Muscle of arm (tissue), 12 donors: ENCODE data around the gene CNTN4. TPM values are rescaled to one million over a fixed set of nuclear protein-coding genes. Genes with fewer than 3 reads are reported as not detected.
"Not testable (repeated sequence)": the region's sequence is repeated elsewhere in the genome, so short reads cannot be mapped to it uniquely, and the experiment has no call there.

Experiments
- DNase-seq: peaks from one replicate; pipeline ENCODE4 v3.0.0-alpha.2; 2013
- polyA plus RNA-seq, 12 donors: library from polyadenylated mRNA; unstranded; fragments of 120-200 nt; gene quantifications; one replicate each; pipeline ENCODE4 v1.2.1, GENCODE V29; 2013; ENCODE audit not compliant: insufficient read length in 12 of 12

Gene CNTN4
- polyA plus RNA-seq, 12 donors, result 5.9 to 32.9 (median 7.9) TPM; not detected in 1

DNA sequence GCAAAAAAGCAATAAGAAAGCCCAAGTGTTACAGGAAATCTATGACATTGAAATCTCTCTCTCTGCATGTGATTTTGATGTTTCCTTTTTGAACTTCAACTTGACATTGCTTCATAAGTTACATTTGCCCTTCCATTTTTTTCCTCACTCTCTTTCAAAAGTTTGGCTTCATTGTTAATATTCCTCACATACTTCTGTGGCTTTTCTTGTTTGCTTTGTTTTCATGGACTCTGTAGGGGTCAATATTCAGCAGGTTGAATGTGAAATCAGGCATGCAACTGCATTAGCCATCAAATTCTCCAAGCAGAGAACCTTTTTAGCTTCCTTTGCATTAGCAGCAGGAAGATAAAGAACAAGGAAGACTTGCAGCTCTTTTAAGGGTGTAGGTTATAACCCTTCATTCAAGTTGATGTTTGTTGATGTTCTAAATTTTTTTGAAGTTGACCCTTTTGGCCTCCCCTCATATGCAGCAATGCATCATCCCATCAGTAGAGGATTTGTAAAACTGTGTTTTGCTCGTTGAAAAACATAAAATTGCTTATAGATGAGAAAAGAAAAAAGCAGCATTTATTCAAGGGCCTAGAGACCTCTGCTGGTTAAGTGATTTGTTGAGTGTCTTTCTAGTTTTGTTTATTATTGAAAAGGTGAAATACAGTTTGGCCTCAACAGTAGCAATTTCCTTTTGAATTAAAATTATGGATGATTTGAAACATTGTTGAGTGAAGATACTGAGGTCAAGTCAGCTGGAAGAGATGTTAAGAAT, 800.1 kb downstream of the CNTN4 start:
- no peak for DNase-seq

DNA sequence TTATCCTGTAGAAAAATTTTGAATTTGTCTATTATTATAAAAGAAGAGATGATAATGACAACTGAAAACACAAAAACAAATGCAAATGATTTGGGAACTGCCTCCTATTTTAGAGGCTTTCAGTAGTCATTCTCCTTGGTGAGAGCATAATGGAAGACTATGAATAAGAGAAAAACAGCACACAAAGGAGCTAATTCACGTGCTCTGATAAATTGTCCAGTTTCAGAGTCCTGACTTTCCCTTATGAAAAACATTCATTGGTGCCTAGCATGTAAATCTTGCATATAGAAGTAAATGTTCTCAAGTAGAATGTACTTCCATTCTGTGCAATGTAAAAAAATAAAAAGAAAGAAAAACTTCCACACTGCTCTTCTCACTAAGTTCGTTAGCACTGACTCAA, 805.4 kb downstream of the CNTN4 start:
- DNase-seq, result no peak

DNA sequence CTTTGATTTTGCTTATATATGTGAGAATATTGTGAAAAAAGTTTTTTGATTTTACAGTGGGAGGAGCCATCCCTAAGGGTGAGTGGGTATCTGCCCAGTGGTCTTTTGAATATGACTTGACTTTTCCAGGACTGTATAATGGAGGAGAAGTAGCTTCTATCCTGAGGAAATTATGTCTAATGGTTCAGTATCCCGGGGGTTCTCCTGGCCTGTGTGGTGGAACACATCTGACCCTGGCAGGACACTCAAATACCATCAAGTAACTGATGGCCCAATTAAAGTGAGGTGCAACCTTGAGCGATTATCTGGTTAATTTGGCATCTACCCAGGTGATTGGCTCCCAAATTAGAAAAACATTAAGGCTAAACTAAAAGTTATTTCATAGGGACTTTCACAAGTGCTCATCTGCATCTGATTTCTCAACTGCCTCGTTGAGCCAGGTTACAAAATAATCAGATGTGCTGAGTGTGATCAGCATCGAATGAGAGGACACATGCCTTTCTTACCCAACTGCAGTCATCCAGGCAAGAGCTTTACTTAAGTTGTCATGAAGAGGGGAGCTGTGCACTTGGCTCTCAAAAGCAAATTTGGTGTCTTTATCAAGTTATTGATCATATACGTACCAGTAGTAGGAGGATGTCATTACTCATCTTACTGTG, 810.2 kb downstream of the CNTN4 start:
- DNase-seq, result no peak

DNA sequence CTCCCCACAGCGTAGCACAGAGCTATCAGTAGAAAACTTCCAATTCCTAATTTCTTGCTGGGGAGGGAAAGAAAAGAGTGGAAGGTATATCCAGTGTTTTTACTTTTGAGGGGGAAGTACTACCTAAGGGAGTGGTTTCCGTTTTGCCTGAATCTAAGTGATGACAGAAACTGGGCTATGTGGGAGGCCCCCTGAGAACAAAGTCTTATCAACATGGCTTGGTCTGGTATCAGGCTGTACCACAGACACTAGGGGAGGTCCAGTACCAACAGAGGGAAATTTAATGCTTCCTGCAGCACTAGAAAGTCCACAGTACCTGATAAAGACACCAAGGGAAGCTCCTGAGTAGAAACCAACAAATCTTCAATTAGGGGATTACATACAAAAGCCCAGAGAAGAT, 812.3 kb downstream of the CNTN4 start:
- DNase-seq, result no peak

DNA sequence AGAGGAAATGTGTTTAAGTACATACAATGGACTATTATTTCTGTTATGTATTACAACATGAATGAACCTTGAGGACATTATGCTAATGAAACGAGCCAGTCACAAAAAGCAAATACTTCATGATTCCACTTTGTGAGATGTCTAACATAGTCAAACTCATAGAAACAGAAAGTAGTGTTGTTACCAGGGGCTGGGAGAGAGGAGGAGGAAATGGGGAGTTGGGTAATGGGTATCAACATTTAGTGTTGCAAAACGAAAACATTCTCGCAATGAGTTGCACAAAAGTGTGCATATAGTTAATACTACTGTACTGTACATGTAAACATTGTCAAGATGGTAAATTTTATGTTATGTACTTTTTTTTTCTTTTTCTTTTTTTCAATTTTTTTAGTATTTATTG, 817.2 kb downstream of the CNTN4 start:
- no peak for DNase-seq

DNA sequence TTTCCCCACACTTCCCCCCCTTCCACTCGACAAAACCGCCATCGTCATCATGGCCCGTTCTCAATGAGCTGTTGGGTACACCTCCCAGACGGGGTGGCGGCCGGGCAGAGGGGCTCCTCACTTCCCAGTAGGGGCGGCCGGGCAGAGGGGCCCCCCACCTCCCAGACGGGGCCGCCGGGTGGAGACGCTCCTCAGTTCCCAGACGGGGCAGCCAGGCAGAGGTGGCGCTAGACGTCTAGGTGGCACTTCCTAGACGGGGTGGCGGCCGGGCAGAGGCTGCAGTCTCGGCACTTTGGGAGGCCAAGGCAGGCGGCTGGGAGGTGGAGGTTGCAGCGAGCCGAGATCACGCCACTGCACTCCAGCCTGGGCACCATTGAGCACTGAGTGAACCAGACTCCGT, 818.0 kb downstream of the CNTN4 start:
- DNase-seq, result not testable (repeated sequence)

DNA sequence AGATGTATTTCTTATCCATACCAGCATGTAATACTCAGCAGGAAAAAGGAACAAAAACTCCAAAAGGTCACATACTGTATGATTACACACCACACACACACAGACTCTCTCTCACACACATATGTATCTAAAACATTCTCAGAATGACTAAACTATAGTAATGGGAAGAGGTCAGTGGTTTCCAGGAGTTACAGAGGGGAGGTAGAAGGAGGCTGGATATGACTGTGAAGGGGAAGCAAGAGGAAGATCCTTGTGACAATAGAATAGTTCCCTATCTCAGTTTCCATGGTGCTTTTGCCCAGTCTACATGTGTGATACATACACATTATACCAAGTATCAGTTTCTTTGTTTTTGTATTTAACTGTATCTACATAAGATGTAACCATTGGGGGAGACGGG, 821.4 kb downstream of the CNTN4 start:
- DNase-seq, result no peak

DNA sequence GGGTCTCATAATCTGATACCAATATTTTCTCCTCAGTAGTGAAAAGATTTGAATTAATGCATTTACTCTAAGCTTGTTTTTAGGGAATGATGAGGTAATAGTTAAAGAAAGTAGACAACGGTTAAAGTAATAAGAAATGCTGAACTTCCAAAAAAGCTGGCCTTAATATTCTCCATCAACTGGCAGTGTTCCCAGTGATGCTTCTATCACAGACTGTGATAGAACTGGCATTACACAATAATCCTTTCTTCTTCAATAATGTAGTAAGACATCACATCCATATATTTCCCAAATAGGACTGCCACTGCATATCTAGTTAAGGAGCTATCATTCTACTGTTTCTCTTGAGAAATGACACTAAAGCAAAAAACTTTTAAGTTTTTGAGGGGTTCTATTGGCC, 822.8 kb downstream of the CNTN4 start:
- no peak for DNase-seq

DNA sequence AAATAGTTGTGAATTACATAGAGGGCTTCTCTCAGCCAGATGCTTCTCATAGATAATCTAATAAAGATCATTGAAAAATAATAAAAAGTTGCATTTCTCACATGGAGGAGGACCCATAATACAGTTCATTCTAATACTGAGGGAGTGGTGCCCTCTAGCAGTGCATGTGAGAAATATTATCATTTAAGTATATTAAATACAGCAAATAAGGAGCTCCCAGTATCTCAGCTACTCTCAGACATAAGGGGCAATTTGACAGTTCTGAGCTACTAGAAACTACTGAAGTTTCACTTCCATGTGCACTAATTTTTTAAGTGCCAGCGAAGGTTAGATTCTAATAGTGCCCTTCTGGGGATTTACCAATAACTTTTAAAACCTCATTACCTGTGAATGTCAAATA, 823.2 kb downstream of the CNTN4 start:
- DNase-seq, result peak; percentile 41

DNA sequence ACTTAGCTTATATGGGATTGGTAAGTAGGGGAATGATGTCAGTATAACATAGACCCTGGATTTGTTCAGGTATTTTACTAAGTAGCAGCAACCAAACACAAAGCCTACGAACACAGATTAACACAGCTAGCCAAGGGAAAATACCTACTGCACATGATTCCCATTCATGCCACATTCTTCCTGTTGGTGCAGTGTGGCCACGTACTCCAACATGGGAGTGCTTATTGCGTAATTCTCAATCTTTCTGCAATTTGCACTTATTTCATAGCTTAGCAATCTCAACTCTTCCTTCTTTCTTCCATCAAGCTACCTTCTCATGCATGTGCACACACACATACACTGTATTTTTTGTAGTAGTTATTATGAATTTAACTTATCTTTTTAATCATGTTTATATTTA, 824.7 kb downstream of the CNTN4 start:
- DNase-seq, result no peak

DNA sequence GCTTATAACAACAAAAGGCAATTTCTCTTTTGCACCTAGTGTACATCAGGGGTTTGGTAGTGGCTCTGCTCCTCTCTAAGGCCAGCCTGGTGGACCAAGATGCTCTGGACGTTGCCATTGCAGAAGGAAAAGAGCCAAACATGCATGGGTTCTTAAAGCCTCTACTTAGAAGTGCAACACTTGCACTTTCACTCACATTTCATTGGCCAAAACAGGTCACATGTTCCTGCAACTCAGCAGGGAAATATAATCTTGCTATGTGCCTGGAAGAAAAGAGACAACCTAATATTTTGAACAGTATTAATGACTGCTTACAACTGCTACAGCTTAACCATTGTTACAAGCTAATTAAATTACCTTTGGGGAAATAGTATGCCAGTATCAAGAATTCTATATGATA, 828.6 kb downstream of the CNTN4 start:
- no peak for DNase-seq

DNA sequence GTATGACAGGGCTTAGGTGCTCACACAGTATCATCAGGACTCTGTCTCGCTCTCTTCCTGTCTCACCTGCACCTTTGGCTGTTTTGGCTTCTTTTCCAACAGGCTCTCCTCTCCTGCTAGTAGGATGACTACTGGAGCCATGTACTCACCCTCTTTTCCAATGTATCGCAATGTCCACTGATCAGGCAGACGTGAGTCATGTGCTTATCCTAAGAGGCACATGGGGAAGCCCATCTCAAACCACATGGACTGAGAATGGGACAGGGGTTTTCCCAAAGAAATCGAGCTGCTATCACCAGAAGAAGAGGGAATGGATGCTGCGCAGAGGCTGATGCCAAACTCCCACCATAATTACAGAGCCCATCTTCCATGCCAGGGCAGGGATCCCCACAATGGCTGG, 830.9 kb downstream of the CNTN4 start:
- no peak for DNase-seq

DNA sequence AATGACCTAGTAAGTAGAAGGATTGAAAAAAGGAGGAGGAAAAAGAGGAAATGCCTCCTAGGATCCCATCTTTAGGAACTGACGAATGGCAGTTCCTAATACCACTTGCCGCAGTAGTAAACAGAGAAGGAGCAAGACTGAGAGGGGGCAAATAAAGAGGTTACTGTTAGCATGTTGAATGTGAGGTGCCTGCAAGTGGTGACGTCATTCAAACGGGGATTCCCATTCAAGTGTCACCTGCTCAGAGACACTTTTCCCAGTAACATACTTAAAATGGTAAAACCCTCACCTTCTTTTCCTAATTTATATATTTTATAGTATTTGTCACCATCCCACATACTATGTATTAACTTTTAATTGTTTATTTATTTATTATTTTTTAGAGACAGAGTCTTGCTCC, 832.6 kb downstream of the CNTN4 start:
- DNase-seq, result no peak

DNA sequence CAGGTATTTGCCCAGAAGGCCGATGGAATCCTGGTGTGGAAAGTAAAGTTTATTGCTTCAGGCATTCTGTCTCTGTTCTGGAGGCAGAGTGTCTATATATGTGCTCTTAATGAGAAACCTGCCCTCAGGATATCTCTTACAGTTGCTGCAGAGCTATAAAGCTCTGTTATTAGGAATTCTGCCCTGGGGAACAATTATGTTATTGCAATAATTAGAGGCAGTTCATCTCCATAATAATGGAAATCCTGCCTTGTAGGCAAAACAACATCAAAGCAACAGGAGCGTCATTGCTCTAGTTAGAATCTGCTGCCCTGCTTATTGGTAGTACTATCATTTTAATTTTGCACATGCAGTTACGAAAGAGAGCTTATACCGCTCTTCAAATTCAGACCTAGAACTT, 835.9 kb downstream of the CNTN4 start:
- DNase-seq, result no peak

DNA sequence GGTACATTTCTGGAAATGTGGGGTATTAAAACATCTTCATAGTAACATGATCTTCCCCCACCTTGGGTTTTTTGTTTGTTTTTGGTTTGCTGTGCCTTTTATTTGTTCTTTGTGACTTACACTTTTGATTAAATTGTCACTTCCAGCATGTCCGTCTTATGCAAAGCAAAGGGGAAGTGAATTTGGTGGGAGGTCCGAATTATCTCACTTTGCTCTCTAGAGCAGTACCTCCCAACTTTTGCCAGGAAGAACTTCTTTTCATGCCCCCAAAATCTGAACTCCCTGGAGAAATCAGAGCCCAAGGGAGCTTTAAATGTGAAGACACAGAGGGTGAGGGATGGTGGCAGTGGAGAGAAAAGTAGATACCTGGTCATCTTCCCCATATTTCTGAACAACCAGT, 838.4 kb downstream of the CNTN4 start:
- DNase-seq, result no peak

DNA sequence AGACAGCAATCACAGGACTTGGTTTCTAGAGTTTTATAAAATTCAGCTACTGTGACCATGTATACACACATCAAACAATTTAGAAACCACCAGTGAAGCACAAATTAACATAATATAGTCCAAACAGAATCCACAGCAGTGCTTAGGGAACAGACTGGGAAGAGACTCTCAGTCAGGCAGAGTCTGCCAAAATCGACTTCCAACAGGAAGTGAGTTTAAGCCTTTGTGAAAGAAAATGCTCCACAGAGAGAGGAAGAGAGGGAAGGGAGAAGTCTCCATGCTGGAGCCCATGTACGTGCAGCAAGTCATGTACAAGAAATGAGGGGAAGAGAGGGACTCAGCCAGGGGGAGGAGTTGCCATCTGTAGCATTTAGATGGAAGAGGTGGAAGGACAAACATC, 838.9 kb downstream of the CNTN4 start:
- DNase-seq, result peak; percentile 58

DNA sequence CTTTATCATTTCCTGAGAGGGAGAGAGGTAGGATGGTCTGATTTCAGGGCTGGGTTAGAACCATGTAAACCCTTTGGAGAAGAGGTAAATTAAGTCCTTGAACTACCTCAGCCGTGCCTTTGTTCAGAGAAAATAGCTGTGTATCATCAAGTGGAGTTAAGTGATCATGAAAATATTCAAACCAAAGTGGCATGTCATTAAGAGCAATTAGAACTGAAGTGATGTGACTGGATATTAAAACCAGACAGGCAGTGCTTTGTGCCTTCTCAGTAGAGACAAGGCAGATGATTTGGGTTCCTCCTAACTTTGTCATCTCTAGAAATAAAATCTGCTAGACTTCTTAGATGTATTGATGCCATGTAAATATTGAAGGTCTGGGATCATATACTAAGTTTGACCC, 840.0 kb downstream of the CNTN4 start:
- DNase-seq, result no peak

DNA sequence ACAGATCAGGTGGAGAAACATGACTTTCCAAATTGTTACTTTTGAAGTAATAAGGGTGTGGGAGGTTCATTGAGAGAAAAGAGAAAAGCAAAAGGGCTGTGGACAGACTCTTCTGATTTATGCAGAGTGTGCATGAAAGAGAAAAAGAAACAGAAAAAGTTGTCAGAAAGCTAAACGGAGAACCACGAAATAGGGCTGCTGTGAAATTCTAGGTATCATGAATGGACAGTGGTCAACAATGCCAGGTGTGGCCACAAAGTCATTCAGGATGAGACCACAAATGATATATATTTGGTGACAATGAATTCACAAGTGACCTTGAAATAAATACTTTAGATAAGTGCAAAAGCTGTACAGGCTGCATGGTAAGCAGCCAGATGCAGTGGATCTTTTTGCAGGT, 841.4 kb downstream of the CNTN4 start:
- no peak for DNase-seq

DNA sequence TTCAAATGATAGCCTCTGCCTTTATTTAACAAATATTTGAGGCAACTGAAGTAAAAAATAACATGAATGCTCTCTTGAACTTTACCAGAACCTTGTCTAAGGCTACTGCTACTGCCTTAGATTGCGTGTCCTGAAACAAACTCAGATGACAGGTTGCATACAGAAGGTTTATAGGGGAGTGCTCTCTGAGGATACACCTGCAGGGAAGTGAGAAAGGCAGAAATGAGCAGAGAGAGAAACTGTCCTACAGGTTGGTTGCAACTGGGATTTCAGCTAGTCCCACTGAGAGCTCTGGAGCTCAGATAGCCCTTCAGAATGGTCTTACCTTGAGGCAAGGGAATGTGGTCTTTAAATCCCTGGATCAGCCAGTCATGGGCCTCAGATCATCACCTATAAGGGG, 846.0 kb downstream of the CNTN4 start:
- no peak for DNase-seq

DNA sequence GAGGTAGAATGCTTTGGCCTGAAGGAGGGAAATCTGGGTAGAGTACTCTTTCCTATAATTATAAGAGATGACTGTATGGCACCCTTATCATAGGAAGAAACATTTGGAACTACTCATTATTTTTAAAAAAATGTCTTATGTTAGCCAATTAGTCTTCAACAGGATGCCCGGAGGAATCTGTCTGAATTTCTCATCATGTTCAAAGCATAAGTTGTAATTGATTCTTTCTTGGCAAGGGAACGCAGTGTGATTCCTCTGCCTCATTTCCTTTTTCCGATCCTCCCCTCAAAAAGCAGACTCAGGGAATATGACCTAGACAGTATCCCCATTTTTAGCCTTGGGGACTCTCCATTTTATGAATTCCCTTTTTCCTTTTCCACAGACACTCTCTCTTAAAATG, 846.5 kb downstream of the CNTN4 start:
- peak; percentile 8 for DNase-seq

DNA sequence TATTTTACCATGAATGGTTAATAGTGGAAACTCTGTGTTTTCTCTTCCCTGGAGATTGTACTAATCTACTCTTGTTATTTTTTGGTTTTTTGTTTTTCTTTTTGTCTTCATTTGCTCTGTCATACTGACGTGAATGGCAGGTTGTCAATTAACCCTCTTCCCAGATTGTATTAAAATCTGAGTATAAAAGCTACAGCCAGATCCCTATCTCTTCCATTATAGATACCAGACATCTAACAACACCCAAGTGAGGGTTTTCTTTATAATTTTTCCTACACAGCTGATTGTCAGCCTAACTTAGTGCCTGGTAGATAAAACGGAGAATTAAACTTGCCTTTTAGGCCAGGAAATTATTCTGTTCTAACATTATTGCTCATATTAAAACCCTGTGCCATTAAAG, 848.9 kb downstream of the CNTN4 start:
- DNase-seq, result no peak

DNA sequence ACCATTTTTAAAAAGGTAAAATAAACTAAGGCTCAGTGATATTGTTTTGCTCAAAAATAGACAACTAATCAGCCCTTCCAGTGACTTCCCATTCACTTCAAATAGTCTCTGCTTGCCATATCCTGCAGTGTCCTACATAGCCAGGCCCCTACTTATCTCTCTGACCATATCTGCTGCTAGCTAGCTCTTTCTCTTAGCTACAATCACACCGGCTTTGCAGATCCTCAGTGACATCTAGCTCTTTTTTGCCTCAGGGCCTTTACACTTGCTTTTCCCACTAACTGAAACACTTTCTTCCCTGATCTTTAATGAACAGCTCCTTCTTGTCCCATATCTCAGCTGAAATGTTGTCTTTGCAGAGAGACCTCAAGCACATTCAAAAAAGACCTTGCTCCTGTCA, 850.2 kb downstream of the CNTN4 start:
- no peak for DNase-seq

DNA sequence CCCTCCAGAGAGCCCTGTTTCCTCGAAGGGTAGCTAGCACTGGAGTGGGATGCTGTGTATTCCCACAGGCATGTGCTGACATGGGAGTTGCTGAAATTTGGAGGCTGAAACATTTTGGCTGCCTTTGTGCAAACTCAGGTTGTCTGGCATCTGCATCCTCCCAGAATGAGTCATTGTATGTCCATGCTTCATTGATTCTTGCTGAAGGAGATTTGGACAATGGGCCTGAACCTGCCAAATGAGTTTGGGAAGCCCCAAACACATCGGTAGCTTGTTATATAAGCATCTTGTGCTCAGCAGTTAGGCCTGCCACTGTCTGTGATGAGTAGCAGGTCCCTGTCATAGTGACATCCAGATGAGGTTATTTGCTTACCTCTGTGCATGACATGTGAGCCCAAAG, 851.5 kb downstream of the CNTN4 start:
- DNase-seq, result no peak

DNA sequence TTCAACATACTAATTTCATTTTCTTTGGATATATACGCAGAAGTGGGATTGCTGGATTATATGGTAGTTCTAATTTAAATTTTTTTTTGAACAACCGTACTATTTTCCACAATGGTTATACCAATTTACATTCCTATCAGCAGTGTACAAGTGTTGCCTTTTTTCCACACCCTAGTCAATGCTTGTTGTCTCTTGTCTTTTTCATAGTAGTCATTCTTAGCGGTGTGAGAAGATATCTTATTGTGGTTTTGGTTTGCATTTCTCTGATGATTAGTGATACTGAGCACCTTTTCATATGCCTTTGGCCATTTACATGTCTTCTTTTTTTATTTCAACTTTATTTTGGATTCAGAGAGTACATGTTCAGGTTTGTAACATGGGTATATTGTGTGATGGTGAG, 858.4 kb downstream of the CNTN4 start:
- no peak for DNase-seq
